Effector memory CD8-positive, alpha-beta T cell (primary cell): ENCODE results near the gene PER2.
"Not testable (repeated sequence)": the region's sequence is repeated elsewhere in the genome, so short reads cannot be mapped to it uniquely, and the experiment has no call there.

ENCODE experiments used
- ATAC-seq: fragments of 150-1000 bp; cut with Tn5 transposase; replicated peaks from 2 replicates; pipeline ENCODE4 v1.10.0; 2021; ENCODE audit warnings: mild to moderate bottlenecking, moderate library complexity
- DNase-seq, 3 experiments: peaks; one replicate each; pipeline ENCODE4 v3.0.0; 2021
- H3K27ac Mint-ChIP-seq, 2 donors: one replicate each; pipeline ENCODE4 v1.8.0; 2022; ENCODE audit warnings: mild to moderate bottlenecking in 2 of 2, mixed read lengths in 2 of 2, moderate library complexity in 2 of 2
- H3K27me3 Mint-ChIP-seq, 2 donors: one replicate each; pipeline ENCODE4 v1.8.0; 2022; ENCODE audit warnings: mixed read lengths in 2 of 2
- H3K36me3 Mint-ChIP-seq: one replicate; pipeline ENCODE4 v1.8.0; 2022; ENCODE audit warnings: mild to moderate bottlenecking, moderate library complexity, mixed read lengths; ENCODE audit not compliant: insufficient read depth
- H3K4me1 Mint-ChIP-seq, 2 donors: one replicate each; pipeline ENCODE4 v1.8.0; 2022; ENCODE audit warnings: low read depth in 2 of 2, mixed read lengths in 2 of 2
- H3K4me3 Mint-ChIP-seq, 2 donors: one replicate each; pipeline ENCODE4 v1.8.0; 2022; ENCODE audit warnings: mild to moderate bottlenecking in 2 of 2, mixed read lengths in 2 of 2, moderate library complexity in 2 of 2
- H3K9me3 Mint-ChIP-seq, 2 donors: one replicate each; pipeline ENCODE4 v1.8.0; 2022; ENCODE audit warnings: mixed read lengths in 2 of 2
- total RNA-seq, 9 experiments: gene quantifications; one replicate each; lab custom pipeline; 2026; lab: John Stamatoyannopoulos, UW

PER2 gene
- total RNA-seq, result 16.5 to 55.1 (median 31.7) reads per million in 9 experiments

GRCh38 chr2:238287737-238288649, at the start of gene PER2:
Gene PER2 (minus strand): TSS chr2:238288610. CDS start chr2:238277936, 10,674 bp downstream.
- DNase-seq, result peak in 2 of 3 experiments; percentile 13 to 20
- Mint-ChIP-seq H3K4me3 (peak within 1 kb of the TSS; percentile 85 to 87), H3K36me3 (peaks cover 22% of the 10 kb centered on the region), H3K27ac (peak within 1 kb of the TSS; percentile 95 to 97), H3K4me1 (peaks cover 26 to 39% of the 10 kb centered on the region in 2 donors), H3K9me3 (no peaks in the 10 kb centered on the region), H3K27me3 (no peaks in the 10 kb centered on the region)
- ATAC-seq, result no peak

- Mint-ChIP-seq H3K9me3 (no peaks in the 10 kb centered on the region), H3K4me1 (peaks cover 3 to 5% of the 10 kb centered on the region in 2 donors), H3K27me3 (no peaks in the 10 kb centered on the region), H3K4me3 (no peak overlapping the region), H3K27ac (no peak overlapping the region), H3K36me3 (peaks cover 2% of the 10 kb centered on the region)
- DNase-seq (no peak), ATAC-seq (no peak)
Measured at GRCh38 chr2:238337846-238338245, 49.4 kb upstream of the PER2 start.

- peaks cover 2% of the 10 kb centered on the region for H3K36me3 Mint-ChIP-seq
- H3K27ac Mint-ChIP-seq, result no peak overlapping the region
- H3K4me1 Mint-ChIP-seq, result peaks cover 3 to 6% of the 10 kb centered on the region in 2 donors
- DNase-seq, result no peak
- H3K9me3 Mint-ChIP-seq, result no peaks in the 10 kb centered on the region
- H3K4me3 Mint-ChIP-seq, result no peak overlapping the region
- no peak for ATAC-seq
- no peaks in the 10 kb centered on the region for H3K27me3 Mint-ChIP-seq
Measured at GRCh38 chr2:238336793-238337444, 48.5 kb upstream of the PER2 start.

GRCh38 chr2:238336151-238336550, 47.7 kb upstream of the PER2 start:
- no peak for DNase-seq
- no peaks in the 10 kb centered on the region for H3K9me3 Mint-ChIP-seq
- no peaks in the 10 kb centered on the region for H3K27me3 Mint-ChIP-seq
- peaks cover 2% of the 10 kb centered on the region for H3K36me3 Mint-ChIP-seq
- H3K4me1 Mint-ChIP-seq, result peaks cover 3 to 6% of the 10 kb centered on the region in 2 donors
- H3K27ac Mint-ChIP-seq, result no peak overlapping the region
- no peak overlapping the region for H3K4me3 Mint-ChIP-seq
- ATAC-seq, result no peak

DNA sequence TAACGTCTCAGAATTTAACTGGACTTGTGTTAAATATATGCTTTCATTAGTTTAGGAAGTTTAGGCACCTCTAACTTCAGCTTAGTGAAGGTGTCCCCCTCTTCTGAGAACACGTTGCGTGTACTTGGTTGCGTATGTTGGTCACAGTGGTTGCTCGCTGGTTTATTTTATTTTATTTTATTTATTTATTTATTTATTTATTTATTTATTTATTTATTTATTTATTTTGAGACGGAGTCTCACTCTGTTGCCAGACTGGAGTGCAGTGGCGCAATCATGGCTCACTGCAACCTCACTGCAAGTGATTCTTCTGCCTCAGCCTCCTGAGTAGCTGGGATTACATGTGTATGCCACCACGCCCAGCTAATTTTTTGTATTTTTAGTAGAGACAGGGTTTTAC, 47.2 kb upstream of the PER2 start:
- not testable (repeated sequence) for H3K4me1 Mint-ChIP-seq, H3K36me3 Mint-ChIP-seq, DNase-seq, H3K27me3 Mint-ChIP-seq, H3K4me3 Mint-ChIP-seq, H3K9me3 Mint-ChIP-seq, H3K27ac Mint-ChIP-seq, ATAC-seq

DNA sequence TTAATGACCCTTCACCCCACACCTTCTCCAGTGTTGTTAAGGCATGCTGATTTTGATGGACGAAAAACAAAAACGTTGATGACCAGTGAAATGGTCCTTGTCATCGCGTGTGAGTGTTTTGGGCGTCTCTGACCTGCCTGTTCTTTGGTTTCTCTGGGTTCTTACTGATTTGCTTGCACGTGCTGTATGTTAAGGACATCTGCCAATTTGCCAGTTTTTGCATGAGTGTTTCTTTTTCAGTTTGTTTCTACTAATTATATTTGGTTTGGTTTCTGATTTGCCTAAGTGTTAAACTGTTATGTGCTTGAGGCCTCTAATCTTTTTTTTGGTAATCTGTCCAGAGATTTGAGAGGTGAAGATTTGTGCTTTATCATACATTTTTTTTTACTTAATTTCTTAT, 46.5 kb upstream of the PER2 start:
- peaks cover 3 to 6% of the 10 kb centered on the region in 2 donors for H3K4me1 Mint-ChIP-seq

GRCh38 chr2:238331916-238332315, 43.5 kb upstream of the PER2 start:
- DNase-seq (no peak), ATAC-seq (no peak)
- H3K4me3 Mint-ChIP-seq, result no peak overlapping the region
- no peak overlapping the region for H3K27ac Mint-ChIP-seq
- H3K4me1 Mint-ChIP-seq, result peaks cover 0 to 6% of the 10 kb centered on the region in 2 donors
- H3K36me3 Mint-ChIP-seq, result peaks cover 6% of the 10 kb centered on the region
- H3K27me3 Mint-ChIP-seq, result no peaks in the 10 kb centered on the region
- H3K9me3 Mint-ChIP-seq, result no peaks in the 10 kb centered on the region

More for the DNA sequence above, 46.5 kb upstream of the PER2 start:
- Mint-ChIP-seq H3K27ac (no peak overlapping the region), H3K36me3 (peaks cover 2% of the 10 kb centered on the region), H3K9me3 (no peaks in the 10 kb centered on the region), H3K27me3 (no peaks in the 10 kb centered on the region), H3K4me3 (no peak overlapping the region)
- ATAC-seq, result no peak
- no peak for DNase-seq

- Mint-ChIP-seq H3K27ac (no peak overlapping the region), H3K4me3 (no peak overlapping the region), H3K9me3 (no peaks in the 10 kb centered on the region), H3K36me3 (peaks cover 6% of the 10 kb centered on the region), H3K27me3 (no peaks in the 10 kb centered on the region), H3K4me1 (peaks cover 0 to 6% of the 10 kb centered on the region in 2 donors)
- no peak for ATAC-seq
- no peak for DNase-seq
Measured at GRCh38 chr2:238330391-238330790, 42.0 kb upstream of the PER2 start.

GRCh38 chr2:238327751-238328150, 39.3 kb upstream of the PER2 start:
- Mint-ChIP-seq H3K4me3 (no peak overlapping the region), H3K27ac (no peak overlapping the region), H3K4me1 (peaks cover 0 to under 1% of the 10 kb centered on the region in 2 donors), H3K9me3 (no peaks in the 10 kb centered on the region), H3K27me3 (no peaks in the 10 kb centered on the region), H3K36me3 (peaks cover 4% of the 10 kb centered on the region)
- DNase-seq (no peak), ATAC-seq (no peak)

GRCh38 chr2:238326801-238327365, 38.5 kb upstream of the PER2 start:
- ATAC-seq (no peak), DNase-seq (no peak)
- peaks cover 4% of the 10 kb centered on the region for H3K36me3 Mint-ChIP-seq
- H3K27ac Mint-ChIP-seq, result no peak overlapping the region
- no peaks in the 10 kb centered on the region for H3K9me3 Mint-ChIP-seq
- H3K4me1 Mint-ChIP-seq, result peaks cover 2 to 3% of the 10 kb centered on the region in 2 donors
- H3K4me3 Mint-ChIP-seq, result no peak overlapping the region
- H3K27me3 Mint-ChIP-seq, result no peaks in the 10 kb centered on the region

- peaks cover 7 to 8% of the 10 kb centered on the region in 2 donors for H3K4me1 Mint-ChIP-seq
- H3K4me3 Mint-ChIP-seq, result no peak overlapping the region
- no peaks in the 10 kb centered on the region for H3K9me3 Mint-ChIP-seq
- H3K27me3 Mint-ChIP-seq, result no peaks in the 10 kb centered on the region
- H3K36me3 Mint-ChIP-seq, result peaks cover 4% of the 10 kb centered on the region
- DNase-seq (no peak), ATAC-seq (no peak)
- H3K27ac Mint-ChIP-seq, result no peak overlapping the region
Measured at GRCh38 chr2:238325694-238326093, 37.3 kb upstream of the PER2 start.

- H3K4me3 Mint-ChIP-seq, H3K27me3 Mint-ChIP-seq, ATAC-seq, H3K4me1 Mint-ChIP-seq, H3K9me3 Mint-ChIP-seq, DNase-seq: not testable (repeated sequence)
- Mint-ChIP-seq H3K36me3 (peaks cover 11% of the 10 kb centered on the region), H3K27ac (peak overlapping the region in 1 of 2 donors; percentile 46)
Measured at GRCh38 chr2:238324248-238324647, 35.8 kb upstream of the PER2 start.

- Mint-ChIP-seq H3K27me3 (no peaks in the 10 kb centered on the region), H3K4me1 (peaks cover 7 to 10% of the 10 kb centered on the region in 2 donors), H3K36me3 (peaks cover 7% of the 10 kb centered on the region), H3K4me3 (peak overlapping the region; percentile 65 to 73), H3K27ac (no peak overlapping the region), H3K9me3 (no peaks in the 10 kb centered on the region)
- ATAC-seq (no peak), DNase-seq (no peak)
Measured at GRCh38 chr2:238322001-238322411, 33.6 kb upstream of the PER2 start.
